HG03103 (cell line): ENCODE data around the gene HSPA12A.

Experiments
- ATAC-seq: cut with Tn5 transposase; IDR thresholded peaks from one replicate; pipeline ENCODE4 v1.9.1; 2021; ENCODE audit warnings: low read depth; ENCODE audit not compliant: unreplicated experiment

HSPA12A gene

DNA sequence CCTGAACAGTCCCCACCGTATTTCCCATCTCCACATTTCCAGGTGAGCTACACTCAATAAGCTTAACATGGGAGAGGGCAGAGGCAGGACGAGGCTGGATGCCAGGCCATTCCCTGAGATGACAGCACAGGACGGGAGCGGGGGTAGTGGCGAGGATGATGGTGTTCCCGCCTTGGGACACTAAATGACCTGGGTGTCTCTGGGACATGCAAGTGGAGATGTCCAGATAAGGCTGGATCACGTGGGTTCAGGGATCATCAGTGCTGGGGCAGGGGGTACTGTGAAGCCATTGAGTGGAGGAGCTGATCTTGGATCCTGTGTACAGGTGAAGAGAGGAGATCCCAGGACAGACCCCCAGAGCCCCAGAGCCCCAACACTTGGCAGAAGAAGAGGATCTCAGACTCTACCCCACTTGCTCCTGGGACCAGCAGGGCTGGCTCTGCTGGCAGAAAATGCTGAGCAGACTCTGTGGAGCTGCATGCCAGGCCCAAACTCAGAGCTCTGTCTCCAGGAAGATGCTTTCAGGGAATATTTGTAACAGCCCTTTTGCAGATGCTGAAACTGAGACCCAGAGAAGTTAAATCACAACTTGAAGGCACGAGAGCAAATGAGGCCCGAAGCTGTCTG is 29.7 kb upstream of the HSPA12A start:
- ATAC-seq: no peak

DNA sequence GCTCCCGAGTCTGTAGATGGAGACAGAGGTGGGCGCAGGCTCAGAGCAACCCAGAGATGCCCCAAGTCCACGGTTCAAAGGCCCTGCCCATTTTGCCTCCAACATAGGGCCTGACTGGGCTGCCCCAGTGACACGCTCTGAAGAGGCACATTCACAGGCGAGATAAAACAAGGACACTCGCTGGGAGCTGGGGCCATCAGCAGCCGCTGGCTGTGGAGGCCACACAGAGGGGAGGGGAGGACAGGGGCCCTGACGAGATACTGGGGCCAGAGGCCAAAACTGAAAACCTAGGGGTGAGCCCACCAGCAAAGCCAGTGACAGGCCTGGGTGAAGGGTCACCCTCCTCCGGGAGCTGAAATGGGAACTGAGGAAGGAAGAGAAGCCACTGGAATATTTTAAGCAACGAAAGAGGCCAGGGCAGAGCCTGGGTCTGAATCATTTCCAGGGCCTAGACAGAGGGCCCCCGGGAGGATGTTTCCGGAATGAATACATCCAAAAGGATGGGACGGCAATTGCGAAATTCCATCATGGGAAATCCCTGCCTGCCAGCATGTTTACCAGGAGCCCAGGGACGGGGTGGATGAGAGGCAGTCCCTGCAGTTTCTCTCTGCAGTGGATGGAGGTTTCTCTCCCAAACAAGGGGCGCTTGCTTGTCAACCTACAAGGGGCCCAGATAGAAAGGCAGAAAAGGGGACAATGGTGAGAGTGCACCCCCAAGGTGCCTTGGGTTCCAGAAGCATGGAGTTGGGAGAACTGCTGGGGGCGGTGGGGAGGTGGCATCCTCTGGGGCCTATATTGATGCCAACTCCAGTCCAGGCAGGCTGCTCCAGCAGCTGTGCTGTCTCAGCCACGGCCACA is 29.0 kb upstream of the HSPA12A start:
- no peak for ATAC-seq

DNA sequence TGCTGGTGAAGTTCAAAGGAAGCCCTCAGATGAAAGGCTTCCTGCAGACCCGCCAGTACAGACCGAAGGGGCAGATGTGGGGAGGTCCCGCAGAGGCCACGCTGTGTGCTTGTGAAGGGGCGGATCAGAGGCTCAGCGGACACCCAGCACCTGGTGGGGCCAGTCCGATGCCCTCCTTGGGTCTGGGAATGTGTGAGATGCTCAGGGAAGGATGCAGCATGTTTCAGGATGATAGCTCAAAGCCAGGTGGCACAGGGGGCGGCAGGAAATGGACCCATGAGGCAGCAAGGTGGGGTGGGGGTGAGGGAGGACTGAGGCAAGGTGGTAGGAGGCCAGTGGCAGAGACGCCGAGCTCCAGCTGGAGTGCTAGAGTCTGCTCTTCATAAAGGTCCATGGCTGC is 27.9 kb upstream of the HSPA12A start:
- ATAC-seq: no peak

DNA sequence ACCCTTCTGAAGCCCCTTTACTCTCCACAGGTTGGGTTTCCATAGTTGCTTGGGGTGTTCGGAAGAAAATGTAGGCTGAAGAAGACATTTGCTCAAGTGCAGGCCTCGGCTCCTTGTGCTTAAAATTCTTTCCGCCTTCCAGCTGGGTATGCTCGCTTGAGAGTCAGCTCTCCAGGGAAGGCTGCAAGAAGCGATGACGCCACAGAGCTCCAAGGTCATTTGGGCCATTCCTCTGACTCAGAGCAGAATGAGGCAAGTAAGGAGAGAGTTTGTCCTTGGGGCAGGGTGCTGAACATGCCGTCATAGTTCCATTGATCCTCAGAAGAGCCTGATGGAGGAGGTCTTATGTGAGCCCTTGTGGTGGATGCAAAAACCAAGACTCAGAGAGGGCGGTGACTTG is 27.4 kb upstream of the HSPA12A start:
- no peak for ATAC-seq

DNA sequence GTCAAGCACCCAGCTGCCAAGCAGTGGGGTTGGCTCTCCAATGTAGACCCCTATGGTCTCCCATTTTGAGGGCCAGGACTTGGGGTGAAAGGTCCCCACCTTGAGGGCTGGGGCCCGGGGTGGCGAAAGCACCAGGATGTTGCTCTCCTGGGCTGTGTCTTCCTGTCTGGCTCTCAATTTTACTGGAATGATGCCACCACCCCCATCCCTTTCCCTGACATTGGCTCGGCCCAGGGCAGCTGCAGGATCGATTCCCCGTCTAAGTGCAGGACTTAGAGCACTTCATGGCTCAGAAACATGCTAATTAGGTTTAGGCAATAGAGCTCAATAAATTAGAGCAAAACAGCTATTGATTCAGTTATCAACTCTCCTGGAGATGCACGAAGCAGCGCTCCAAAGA is 27.0 kb upstream of the HSPA12A start:
- ATAC-seq: no peak

DNA sequence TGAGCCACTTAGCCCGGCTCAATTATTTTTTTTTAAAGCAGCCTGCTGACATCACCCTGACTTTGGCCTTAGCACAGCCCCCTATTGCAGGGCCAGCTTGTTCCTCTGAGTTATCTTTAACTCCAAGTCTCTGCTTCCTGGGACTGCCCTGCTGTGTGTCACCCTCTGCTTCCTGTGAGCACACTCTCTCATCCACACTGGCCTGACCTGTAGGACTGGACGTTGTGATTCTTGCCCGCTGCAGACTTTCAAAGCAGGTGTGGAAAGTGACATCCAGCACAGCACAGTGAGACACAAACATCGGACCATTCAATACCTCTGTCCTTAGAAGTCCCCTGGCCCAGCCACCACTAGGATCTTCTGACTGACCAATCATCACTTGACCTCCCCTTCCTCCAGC is 26.4 kb upstream of the HSPA12A start:
- ATAC-seq: no peak

DNA sequence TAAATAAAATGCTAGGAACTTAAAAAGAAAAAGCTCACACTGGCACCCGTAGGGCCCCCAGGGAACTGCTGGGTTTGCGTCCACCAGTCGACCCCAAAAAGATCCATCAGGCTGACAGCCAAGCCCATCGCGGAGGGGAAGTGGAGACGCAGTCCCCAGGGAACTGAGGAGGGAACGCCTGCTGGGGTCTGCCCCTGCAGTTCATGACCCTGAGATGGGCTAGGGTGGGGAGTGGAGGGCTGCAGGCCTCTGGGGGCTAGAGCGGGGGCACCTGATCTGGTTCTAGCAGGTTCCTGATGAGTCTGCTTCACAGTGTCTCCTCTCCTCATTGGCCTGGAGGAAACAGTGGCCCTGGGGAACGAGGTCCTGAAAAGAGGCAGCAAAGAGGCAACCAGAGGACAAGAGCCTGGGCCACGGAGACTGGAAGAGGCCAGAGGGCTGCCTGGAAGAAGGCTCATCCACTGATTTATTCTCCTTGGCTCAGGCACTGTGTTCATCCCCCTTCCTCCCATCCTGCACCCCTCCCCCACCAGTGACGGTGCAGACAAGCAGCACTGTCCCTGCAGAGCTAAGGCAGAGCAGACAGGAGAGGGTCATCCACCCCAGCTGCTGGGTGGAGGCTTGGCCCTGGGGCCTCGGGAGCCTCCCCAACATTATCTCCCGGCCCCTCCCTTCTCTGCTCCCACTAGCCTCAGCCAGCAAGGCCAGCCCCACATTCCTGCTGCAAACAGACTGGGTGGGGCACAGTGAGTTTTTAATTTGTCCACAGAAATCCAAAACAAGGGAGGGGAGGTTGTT is 24.7 kb upstream of the HSPA12A start:
- ATAC-seq: no peak

DNA sequence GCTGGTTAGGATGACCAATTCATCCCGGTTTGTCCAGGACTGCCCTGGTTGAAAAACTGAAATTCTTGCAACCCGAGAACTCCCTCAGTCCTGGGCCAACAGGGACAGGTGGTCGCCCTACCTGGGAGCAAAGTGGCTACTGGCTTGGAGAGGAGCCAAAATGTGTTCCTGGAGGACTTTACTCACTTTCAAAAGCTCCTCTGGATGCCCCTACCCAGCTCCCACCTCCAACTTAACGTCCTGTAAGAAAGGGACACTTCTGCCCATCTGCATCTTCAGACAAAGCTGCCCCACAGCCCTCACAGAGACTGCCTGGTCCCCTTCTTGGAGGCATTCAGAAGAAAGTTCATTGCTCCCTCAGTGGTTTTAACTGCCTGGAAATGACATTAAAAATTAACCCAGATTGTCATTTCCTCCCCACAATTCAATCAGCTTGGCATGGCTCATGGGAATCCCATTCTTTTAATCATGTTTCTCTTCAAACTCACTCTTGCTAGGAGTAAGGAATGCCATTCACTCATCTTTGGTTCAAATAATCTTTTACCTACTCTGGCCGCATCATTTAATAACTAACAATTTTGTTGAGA is 24.0 kb upstream of the HSPA12A start:
- ATAC-seq: no peak

DNA sequence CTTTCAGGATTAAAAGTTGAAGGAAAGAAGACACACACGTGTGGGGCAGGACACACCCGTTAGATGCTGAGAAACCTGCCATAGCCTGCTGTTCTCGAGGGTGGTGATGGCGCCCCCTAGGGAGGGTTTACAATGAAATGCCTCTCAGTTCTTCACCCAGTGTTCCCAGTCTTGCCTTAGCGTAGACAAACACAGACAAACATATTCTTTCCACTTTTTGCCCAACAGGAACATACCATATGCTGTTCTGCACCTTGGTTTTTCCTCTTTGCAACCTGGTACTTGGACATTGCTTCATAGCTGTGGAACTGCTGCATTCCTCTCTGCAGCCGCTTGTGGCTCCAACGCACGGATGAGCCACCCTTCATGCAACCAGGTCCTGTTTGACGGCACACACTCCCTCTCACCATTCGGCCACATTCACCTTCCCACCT is 23.3 kb upstream of the HSPA12A start:
- no peak for ATAC-seq

DNA sequence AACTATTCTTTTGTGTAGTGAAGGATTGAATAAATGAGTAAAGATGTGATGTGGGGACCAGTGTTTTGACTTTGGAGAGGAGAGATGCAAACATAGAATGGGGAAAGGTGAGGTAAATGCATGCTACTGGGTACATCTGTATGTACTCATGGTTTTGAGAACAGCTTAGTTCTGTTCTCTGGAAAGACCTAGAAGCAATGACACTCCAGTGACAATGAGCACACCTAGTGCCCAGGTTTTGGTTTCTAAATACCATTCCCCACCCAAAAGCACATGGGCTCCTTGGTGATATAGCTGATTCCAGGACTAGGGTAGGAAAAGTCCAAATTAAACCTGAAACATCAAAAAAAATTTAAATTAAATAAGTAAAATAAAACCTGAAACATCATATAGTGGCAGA is 22.6 kb upstream of the HSPA12A start:
- ATAC-seq: no peak

DNA sequence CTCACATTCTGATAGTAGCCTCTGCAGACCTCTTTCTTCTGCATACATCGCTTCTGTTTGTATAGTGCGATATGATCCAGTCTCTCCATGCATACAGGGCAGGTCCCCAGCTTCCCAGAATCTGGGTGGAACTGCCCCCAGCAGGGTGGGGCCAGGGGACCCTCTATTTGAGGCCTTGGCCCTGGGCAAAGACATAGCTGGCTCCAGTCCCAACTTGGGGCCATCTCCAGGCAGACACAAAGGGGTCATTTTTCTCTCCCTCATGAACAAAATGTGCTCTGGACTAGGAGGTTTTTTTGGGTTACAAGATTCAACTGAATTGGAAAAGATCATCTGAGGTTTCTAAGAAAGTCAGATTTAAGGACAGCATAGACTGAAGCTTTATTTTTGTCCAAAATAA is 21.1 kb upstream of the HSPA12A start:
- ATAC-seq: no peak

DNA sequence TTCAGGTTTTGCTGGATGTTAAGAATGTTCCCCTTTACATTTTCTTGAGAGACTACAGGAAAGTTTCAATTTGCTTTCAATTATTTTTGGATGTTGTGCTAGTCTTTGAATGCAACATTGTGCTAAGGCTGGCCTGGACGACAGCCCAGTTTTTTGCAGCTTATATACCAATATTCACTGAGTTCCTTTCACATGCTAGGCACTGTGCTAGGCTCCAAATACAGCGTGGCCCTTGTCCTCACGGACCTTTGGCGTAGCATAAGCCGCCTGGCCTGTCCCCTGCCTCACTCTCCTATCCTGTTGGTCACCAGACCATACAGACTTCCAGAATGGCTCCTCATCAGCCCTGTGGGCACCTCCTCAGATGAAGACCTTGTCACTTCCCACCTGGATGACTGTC is 19.5 kb upstream of the HSPA12A start:
- no peak for ATAC-seq

DNA sequence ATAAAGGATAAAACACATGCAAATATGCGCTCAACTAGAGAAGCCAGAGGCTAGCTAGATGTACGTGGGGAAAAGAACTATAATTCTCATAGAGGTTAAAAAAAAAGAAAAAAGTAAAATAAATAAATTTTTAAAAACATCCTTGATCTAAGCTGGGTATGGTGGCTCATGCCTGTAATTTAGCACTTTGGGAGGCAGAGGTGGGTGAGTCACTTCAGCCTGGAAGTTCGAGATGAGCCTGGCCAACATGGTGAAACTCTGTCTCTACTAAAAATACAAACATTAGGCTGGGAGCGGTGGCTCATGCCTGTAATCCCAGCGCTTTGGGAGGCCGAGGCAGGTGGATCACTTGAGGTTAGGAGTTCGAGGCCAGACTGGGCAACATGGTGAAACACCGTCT is 18.6 kb upstream of the HSPA12A start:
- no peak for ATAC-seq

DNA sequence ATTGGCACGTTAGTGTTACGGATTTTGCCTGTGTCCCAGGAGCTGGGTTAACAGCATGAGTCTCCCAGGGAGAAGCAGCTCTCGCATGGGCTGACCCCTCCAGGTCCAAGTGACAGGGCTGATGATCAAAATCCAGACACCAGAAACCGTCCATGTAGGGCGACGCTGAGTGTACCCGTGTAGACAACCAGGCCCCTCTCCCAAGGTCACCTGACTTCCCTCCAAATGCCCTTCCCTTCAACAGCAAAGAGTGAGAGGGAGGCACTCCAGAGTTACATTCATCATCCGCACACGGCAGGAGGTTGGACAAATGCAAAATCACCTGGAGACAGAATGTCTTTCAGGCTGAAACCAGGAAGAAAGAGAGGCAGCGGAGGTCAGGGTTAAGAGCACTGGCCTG is 14.9 kb upstream of the HSPA12A start:
- no peak for ATAC-seq

DNA sequence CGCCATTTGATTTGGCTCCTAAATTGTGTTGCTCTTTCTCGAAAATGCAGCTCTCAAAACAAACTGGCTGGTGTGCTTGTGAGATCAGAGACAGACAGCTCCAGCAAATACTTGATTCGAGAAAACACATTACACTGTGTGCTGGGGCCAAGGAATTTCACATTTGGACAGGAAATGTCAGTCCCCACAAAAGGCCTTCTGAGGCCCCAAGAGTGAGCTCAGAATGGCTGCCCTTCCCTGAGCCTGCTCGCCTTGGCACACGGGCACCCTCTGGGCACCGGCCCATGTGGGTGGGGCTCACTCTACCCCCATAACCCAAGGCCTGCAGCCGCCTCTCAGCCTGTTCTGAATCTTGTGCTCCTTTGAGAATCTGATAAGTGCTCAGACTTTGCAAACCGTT is 13.9 kb upstream of the HSPA12A start:
- no peak for ATAC-seq

DNA sequence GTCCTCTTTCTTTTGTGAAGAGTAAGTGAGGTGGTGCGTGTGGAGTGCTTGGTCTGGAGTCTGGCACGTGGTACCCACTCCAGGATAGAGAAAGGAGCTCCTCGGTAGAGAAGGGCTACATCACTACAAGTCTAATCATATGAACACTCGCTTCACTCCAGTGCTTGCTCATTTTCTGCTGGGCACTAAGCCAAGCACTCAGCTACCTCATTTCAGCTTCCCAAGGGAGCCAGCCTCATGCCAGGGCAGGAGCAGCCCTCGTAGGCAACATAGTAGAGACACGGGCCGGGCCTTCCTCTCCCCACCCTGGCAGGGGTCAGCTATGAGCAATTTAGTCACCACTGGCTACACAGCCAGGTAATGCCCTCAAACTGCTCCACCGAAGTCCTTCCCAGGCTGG is 11.4 kb upstream of the HSPA12A start:
- no peak for ATAC-seq

DNA sequence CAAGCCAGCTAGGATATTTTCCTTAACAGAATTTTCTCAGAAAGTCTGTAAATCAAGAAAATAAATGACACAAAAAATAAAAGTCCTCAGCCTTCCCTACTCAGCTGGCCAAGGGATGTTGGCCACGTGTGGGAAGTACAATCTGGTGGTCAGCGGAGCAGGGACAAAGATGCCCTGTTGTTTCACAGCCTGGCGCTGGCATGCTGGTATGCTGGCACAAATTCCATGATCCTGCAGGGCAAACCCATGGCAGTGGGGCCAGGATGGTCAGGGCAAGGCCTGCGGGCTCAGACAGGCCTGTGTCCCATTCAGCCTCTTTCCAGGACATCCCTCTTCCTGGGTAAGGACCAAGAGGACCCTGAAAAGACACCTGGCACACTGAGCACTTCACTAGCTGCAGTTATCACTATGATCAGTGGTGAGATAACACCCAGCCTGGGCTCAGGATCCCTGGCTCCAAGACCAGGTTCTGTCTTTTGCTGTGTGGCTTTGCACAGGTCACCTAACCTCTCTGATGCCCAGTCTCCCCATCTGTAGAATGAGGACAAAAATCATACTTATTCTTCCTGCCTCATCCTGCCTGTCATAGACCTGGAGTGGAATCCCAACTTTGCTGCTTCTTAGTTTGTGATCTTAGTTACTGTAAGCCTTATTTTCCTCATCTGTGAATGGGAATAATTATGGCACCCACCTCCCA is 10.8 kb upstream of the HSPA12A start:
- no peak for ATAC-seq

DNA sequence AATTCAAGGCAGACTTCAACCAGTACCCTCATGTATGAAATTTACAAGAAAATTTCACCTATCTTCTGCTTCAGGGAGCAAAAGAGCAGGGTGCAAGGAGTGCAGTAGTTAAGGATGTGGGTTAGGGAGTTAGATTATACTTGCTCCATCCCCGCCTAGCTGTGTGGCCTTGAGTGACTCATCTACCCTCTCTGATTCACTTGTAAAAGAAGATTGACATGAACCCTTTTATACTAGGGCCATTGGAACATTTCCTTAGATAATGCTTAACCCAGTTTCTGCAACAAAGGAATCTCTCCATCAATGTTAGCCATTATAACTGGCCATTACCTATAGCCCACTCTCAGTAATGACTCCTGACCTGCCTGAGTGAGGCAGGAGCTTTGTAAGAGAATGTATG is 10.2 kb upstream of the HSPA12A start:
- ATAC-seq: no peak

DNA sequence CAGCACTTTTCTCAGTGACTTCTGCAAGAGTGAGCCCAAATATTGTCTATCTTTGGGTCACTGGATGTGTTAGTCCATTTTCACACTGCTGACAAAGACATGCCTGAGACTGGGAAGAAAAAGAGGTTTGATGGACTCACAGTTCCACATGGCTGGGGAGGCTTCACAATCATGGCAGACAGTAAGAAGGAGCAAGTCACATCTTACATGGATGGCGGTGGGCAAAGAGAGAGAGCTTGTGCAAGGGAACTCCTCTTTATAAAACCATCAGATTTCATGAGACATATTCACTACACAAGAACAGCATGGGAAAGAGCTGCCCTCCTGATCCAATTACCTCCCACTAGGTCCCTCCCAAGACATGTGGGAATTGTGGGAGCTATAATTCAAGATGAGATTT is 6.1 kb upstream of the HSPA12A start:
- ATAC-seq: no peak

DNA sequence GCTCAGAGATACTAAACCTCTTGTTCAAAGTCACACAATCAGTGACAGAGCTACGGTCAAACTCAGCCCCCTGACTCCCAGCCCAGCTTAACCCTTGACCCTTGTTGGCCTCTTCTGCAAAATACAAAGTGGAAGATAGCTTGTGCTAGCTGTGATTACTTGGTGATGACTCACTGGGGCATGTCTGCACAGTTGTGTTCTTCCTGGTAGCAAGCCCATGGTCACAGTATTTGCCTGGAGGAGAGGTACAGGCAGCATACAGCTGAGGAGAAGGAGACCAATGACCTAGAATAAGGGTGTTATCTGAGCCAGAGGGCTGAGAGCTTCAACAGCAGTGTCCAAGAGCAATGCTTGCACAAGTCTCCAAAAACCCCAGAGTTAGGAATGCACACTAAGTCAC is 5.7 kb upstream of the HSPA12A start:
- ATAC-seq: no peak

DNA sequence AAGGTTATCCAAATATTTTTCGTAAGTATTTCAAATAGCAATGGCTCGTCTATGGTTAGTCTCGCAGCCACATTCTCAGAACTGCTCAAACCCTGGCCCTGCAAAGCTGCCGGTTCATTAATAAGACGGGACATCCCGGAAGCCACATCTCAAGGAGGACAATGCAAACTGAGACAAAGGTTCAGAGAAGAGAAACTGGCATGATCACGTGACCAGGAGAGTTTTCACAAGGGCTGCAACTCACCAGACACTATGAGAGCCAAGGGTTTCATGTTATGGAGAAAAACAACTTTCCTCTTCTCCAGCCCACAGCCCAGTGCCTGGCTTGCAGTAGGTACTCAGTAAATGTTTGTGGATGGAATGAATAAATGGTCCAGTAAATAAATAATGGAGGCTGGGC is 5.0 kb upstream of the HSPA12A start:
- ATAC-seq: no peak
